Measurements from ENCODE around the gene EEFSEC.
"Not testable (repeated sequence)": the region's sequence is repeated elsewhere in the genome, so short reads cannot be mapped to it uniquely, and the experiment has no call there.

EEFSEC gene

DNA sequence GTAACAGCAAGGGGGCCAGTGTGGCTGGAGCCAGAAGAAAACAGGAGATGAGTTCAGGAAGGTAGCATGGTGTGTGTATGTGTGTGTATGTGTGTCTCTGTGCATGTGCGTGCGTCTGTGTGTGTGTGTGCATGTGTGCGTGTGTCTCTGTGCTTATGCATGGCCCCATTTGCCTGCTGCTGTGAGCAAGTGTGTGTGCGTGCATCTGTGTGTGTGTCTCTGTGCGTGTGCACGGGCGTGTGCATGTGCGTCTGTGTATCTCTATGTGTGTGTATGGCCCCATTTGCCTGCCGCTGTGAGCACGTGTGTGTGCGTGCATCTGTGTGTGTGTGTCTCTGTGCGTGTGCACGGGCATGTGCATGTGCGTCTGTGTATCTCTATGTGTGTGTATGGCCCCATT lies 7.1 kb upstream of the EEFSEC start:
- DNase-seq (ENCODE audit: low read depth) = no peak
- TF ChIP-seq MYC (IDR thresholded peaks at IDR 0.05; ENCODE audit: low read depth, low read length) (no peak), CTCF (IDR thresholded peaks at IDR 0.05; ENCODE audit: low read depth, low read length) (no peak), MAX (IDR thresholded peaks at IDR 0.05; ENCODE audit: low read depth, low read length) (no peak), POLR2A (IDR thresholded peaks at IDR 0.05; ENCODE audit: extremely low read depth, insufficient read length) (no peak)
- H3K4me3 ChIP-seq (ENCODE audit: low read depth, low read length) = no peak overlapping the region

GRCh38 chr3:128149650-128150049 lies 3.6 kb upstream of the EEFSEC start:
- H3K4me3 ChIP-seq (ENCODE audit: low read depth, low read length) = no peak overlapping the region
- DNase-seq (ENCODE audit: low read depth) = no peak
- no peak for TF ChIP-seq CTCF (IDR thresholded peaks at IDR 0.05; ENCODE audit: low read depth, low read length)
- no peak for TF ChIP-seq MYC (IDR thresholded peaks at IDR 0.05; ENCODE audit: low read depth, low read length)
- TF ChIP-seq MAX (IDR thresholded peaks at IDR 0.05; ENCODE audit: low read depth, low read length) = no peak
- TF ChIP-seq POLR2A (IDR thresholded peaks at IDR 0.05; ENCODE audit: extremely low read depth, insufficient read length) = no peak

DNA sequence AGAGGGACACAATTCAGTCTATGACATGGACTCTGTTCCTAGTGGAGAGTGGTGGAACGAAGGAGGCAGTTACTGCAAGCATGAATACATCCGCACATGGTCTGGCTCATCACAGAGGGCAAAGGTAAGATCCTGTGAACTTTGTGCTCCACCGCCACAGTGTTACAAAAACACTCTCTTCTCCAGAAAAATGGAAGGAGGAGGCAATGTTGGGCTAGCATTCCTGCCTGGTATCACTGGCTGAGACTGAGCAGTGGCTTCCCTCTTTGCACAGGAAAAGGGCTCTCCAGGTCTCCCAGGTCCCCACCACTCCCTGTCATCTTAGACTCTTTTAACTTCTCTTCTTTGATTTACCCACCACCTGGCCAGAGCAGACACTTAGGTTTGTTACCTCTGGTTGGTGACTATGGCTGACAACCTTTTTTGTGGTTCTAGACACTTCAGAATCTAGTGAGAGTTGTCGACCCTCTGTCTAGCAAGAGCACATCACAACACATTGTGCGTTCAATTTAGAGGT lies 1.5 kb upstream of the EEFSEC start:
- no peak for DNase-seq (ENCODE audit: low read depth)
- no peak overlapping the region for H3K4me3 ChIP-seq (ENCODE audit: low read depth, low read length)
- TF ChIP-seq CTCF (IDR thresholded peaks at IDR 0.05; ENCODE audit: low read depth, low read length) (no peak), POLR2A (IDR thresholded peaks at IDR 0.05; ENCODE audit: extremely low read depth, insufficient read length) (no peak)

- peak overlapping the region; percentile 71 for H3K4me3 ChIP-seq (ENCODE audit: low read depth, low read length)
- TF ChIP-seq MYC (IDR thresholded peaks at IDR 0.05; ENCODE audit: low read depth, low read length) = no peak
- no peak for TF ChIP-seq MAX (IDR thresholded peaks at IDR 0.05; ENCODE audit: low read depth, low read length)
- TF ChIP-seq CTCF (IDR thresholded peaks at IDR 0.05; ENCODE audit: low read depth, low read length) = no peak
- no peak for TF ChIP-seq POLR2A (IDR thresholded peaks at IDR 0.05; ENCODE audit: extremely low read depth, insufficient read length)
- no peak for DNase-seq (ENCODE audit: low read depth)
These were observed 694 bp upstream of the EEFSEC start for GRCh38 chr3:128152419-128153155.

GRCh38 chr3:128154354-128154753 lies 1.1 kb downstream of the EEFSEC start:
- not testable (repeated sequence) for DNase-seq (ENCODE audit: low read depth)
- H3K4me3 ChIP-seq (ENCODE audit: low read depth, low read length) = peak overlapping the region; percentile 70

- H3K4me3 ChIP-seq (ENCODE audit: low read depth, low read length) = no peak overlapping the region
- DNase-seq (ENCODE audit: low read depth) = peak; percentile 25
- TF ChIP-seq CTCF (IDR thresholded peaks at IDR 0.05; ENCODE audit: low read depth, low read length) (no peak), POLR2A (IDR thresholded peaks at IDR 0.05; ENCODE audit: extremely low read depth, insufficient read length) (no peak), MYC (IDR thresholded peaks at IDR 0.05; ENCODE audit: low read depth, low read length) (no peak)
These were observed 2.5 kb downstream of the EEFSEC start for GRCh38 chr3:128155616-128156360.

Measured in NB4 (cell line).